NCI-H82 treated with DMSO at 0.1 percent for 48 hours (cell line): Measurements from ENCODE around the gene FUT4.
"Not testable (repeated sequence)": the region's sequence is repeated elsewhere in the genome, so short reads cannot be mapped to it uniquely, and the experiment has no call there.

Source experiments
- DNase-seq: peaks from one replicate; lab custom pipeline; 2025; ENCODE audit not compliant: unreplicated experiment; lab: John Stamatoyannopoulos, UW

The FUT4 gene

GRCh38 chr11:94533206-94533605 lies 10.5 kb upstream of the FUT4 start:
- DNase-seq, result no peak

GRCh38 chr11:94533696-94534630 lies 9.8 kb upstream of the FUT4 start:
- no peak for DNase-seq

- DNase-seq, result no peak
These were observed 7.3 kb upstream of the FUT4 start for GRCh38 chr11:94536386-94536785.

GRCh38 chr11:94537031-94537600 lies 6.6 kb upstream of the FUT4 start:
- no peak for DNase-seq

GRCh38 chr11:94539420-94539819 lies 4.3 kb upstream of the FUT4 start:
- DNase-seq, result no peak

GRCh38 chr11:94544646-94545263 lies 1.0 kb downstream of the FUT4 start:
- DNase-seq, result no peak

- DNase-seq, result no peak
These were observed 1.8 kb downstream of the FUT4 start for GRCh38 chr11:94545264-94546161.

GRCh38 chr11:94546162-94546470 lies 2.4 kb downstream of the FUT4 start:
- no peak for DNase-seq

GRCh38 chr11:94546886-94547285 lies 3.2 kb downstream of the FUT4 start:
- no peak for DNase-seq

GRCh38 chr11:94549146-94549545 lies 5.4 kb downstream of the FUT4 start:
- no peak for DNase-seq

GRCh38 chr11:94550513-94550912 lies 6.8 kb downstream of the FUT4 start:
- DNase-seq, result no peak

- DNase-seq, result peak; percentile 10
These were observed 10.2 kb downstream of the FUT4 start for GRCh38 chr11:94553938-94554337.

GRCh38 chr11:94555752-94556329 lies 12.1 kb downstream of the FUT4 start:
- DNase-seq, result not testable (repeated sequence)

- no peak for DNase-seq
These were observed 13.7 kb downstream of the FUT4 start for GRCh38 chr11:94557421-94557820.

- no peak for DNase-seq
These were observed 14.3 kb downstream of the FUT4 start for GRCh38 chr11:94557992-94558391.

GRCh38 chr11:94558468-94558867 lies 14.7 kb downstream of the FUT4 start:
- DNase-seq, result no peak

- peak; percentile 22 for DNase-seq
These were observed 15.2 kb downstream of the FUT4 start for GRCh38 chr11:94558932-94559331.

- no peak for DNase-seq
These were observed 15.6 kb downstream of the FUT4 start for GRCh38 chr11:94559361-94559760.

GRCh38 chr11:94560834-94561233 lies 17.1 kb downstream of the FUT4 start:
- no peak for DNase-seq

- DNase-seq, result no peak
These were observed 19.6 kb downstream of the FUT4 start for GRCh38 chr11:94563176-94563847.
